ENCODE results near the gene ITFG2. TPM values are rescaled to one million over a fixed set of nuclear protein-coding genes. Genes with fewer than 3 reads are reported as not detected.
"Not testable (repeated sequence)": the region's sequence is repeated elsewhere in the genome, so short reads cannot be mapped to it uniquely, and the experiment has no call there.

ITFG2 gene
- total RNA-seq, 1 experiment from 2014 or later = 23.9 TPM

DNA sequence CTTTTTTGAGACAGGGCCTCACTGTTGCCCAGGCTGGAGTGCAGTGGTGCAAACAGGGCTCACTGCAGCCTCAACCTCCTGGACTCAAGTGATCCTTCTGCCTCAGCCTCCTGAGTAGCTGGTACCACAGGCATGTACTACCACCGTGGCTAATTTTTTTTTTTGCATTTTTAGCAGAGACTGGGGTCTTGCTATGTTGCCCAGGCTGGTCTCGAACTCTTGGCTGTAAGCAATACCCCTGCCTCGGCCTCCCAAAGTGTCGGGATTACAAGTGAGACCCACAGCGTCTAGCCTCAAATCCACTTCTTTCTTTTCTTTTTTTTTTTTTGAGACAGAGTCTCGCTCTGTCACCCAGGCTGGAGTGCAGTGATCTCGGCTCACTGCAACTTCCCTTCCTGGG is 50.9 kb downstream of the ITFG2 start:
- peaks cover 81% of the 10 kb centered on the region for H3K36me3 Mint-ChIP-seq
- ChIA-PET CTCF (interaction anchor here (1.4 to 1.6 kb wide), 2 partner anchors 9 to 17 kb away, joined by 3 to 10 read pairs; no protein-coding TSS in a partner anchor), POLR2A (interaction anchor here (0.6 kb wide), 1 partner anchor 44 kb away, joined by 4 read pairs; no protein-coding TSS in a partner anchor)
- DNase-seq (ENCODE audit: low spot score); H3K9me3 Mint-ChIP-seq; H3K4me1 Mint-ChIP-seq; H3K4me3 Mint-ChIP-seq; ATAC-seq; H3K27ac Mint-ChIP-seq; H3K27me3 Mint-ChIP-seq (ENCODE audit: low read depth): not testable (repeated sequence)
- TF ChIP-seq ZNF121 (CRISPR knock-in tag; IDR thresholded peaks at IDR 0.05) = peak; percentile 84

DNA sequence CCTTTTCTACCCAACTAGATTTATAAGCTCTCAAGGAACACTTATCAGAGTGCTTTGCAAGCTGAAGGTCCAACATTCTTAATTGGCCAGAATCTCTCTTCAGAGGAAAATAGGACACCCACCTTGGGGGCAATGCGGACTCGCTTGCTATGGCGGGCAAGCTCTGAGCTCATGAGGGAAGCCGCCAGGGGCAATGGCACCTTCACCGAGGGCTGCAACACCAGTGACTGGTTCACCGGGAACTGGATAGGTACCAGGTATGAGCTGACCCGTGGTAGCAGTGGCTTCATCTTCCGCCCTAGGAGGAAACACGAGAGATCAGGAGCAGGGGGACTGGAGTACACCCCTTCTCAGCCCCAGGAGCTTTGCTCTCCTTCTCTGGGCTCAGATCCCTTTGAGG is 51.7 kb downstream of the ITFG2 start:
- Mint-ChIP-seq H3K4me3 (no peak overlapping the region), H3K27me3 (ENCODE audit: low read depth) (no peaks in the 10 kb centered on the region), H3K27ac (no peak overlapping the region), H3K36me3 (peaks cover 83% of the 10 kb centered on the region), H3K9me3 (no peaks in the 10 kb centered on the region), H3K4me1 (no peaks in the 10 kb centered on the region)
- CTCF ChIA-PET = interaction anchor here (1.6 kb wide), 1 partner anchor 10 kb away, joined by 10 read pairs; no protein-coding TSS in a partner anchor
- POLR2A ChIA-PET = interaction anchor here (0.6 kb wide), 1 partner anchor 45 kb away, joined by 4 read pairs; no protein-coding TSS in a partner anchor
- DNase-seq (ENCODE audit: low spot score) (no peak), ATAC-seq (no peak)
- TF ChIP-seq, protein P1, sequence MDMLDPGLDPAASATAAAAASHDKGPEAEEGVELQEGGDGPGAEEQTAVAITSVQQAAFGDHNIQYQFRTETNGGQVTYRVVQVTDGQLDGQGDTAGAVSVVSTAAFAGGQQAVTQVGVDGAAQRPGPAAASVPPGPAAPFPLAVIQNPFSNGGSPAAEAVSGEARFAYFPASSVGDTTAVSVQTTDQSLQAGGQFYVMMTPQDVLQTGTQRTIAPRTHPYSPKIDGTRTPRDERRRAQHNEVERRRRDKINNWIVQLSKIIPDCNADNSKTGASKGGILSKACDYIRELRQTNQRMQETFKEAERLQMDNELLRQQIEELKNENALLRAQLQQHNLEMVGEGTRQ (CRISPR knock-in tag; IDR thresholded peaks at IDR 0.05) = no peak
- TF ChIP-seq, protein P2, sequence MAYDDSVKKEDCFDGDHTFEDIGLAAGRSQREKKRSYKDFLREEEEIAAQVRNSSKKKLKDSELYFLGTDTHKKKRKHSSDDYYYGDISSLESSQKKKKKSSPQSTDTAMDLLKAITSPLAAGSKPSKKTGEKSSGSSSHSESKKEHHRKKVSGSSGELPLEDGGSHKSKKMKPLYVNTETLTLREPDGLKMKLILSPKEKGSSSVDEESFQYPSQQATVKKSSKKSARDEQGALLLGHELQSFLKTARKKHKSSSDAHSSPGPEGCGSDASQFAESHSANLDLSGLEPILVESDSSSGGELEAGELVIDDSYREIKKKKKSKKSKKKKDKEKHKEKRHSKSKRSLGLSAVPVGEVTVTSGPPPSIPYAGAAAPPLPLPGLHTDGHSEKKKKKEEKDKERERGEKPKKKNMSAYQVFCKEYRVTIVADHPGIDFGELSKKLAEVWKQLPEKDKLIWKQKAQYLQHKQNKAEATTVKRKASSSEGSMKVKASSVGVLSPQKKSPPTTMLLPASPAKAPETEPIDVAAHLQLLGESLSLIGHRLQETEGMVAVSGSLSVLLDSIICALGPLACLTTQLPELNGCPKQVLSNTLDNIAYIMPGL (CRISPR knock-in tag; IDR thresholded peaks at IDR 0.05) = no peak
- TF ChIP-seq, protein P3, sequence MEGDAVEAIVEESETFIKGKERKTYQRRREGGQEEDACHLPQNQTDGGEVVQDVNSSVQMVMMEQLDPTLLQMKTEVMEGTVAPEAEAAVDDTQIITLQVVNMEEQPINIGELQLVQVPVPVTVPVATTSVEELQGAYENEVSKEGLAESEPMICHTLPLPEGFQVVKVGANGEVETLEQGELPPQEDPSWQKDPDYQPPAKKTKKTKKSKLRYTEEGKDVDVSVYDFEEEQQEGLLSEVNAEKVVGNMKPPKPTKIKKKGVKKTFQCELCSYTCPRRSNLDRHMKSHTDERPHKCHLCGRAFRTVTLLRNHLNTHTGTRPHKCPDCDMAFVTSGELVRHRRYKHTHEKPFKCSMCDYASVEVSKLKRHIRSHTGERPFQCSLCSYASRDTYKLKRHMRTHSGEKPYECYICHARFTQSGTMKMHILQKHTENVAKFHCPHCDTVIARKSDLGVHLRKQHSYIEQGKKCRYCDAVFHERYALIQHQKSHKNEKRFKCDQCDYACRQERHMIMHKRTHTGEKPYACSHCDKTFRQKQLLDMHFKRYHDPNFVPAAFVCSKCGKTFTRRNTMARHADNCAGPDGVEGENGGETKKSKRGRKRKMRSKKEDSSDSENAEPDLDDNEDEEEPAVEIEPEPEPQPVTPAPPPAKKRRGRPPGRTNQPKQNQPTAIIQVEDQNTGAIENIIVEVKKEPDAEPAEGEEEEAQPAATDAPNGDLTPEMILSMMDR (IDR thresholded peaks at IDR 0.05) = no peak
- TF ChIP-seq, protein P4, sequence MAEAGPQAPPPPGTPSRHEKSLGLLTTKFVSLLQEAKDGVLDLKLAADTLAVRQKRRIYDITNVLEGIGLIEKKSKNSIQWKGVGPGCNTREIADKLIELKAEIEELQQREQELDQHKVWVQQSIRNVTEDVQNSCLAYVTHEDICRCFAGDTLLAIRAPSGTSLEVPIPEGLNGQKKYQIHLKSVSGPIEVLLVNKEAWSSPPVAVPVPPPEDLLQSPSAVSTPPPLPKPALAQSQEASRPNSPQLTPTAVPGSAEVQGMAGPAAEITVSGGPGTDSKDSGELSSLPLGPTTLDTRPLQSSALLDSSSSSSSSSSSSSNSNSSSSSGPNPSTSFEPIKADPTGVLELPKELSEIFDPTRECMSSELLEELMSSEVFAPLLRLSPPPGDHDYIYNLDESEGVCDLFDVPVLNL (CRISPR knock-in tag; IDR thresholded peaks at IDR 0.05; ENCODE audit: borderline replicate concordance, low read depth) = no peak
- TF ChIP-seq, protein P5, sequence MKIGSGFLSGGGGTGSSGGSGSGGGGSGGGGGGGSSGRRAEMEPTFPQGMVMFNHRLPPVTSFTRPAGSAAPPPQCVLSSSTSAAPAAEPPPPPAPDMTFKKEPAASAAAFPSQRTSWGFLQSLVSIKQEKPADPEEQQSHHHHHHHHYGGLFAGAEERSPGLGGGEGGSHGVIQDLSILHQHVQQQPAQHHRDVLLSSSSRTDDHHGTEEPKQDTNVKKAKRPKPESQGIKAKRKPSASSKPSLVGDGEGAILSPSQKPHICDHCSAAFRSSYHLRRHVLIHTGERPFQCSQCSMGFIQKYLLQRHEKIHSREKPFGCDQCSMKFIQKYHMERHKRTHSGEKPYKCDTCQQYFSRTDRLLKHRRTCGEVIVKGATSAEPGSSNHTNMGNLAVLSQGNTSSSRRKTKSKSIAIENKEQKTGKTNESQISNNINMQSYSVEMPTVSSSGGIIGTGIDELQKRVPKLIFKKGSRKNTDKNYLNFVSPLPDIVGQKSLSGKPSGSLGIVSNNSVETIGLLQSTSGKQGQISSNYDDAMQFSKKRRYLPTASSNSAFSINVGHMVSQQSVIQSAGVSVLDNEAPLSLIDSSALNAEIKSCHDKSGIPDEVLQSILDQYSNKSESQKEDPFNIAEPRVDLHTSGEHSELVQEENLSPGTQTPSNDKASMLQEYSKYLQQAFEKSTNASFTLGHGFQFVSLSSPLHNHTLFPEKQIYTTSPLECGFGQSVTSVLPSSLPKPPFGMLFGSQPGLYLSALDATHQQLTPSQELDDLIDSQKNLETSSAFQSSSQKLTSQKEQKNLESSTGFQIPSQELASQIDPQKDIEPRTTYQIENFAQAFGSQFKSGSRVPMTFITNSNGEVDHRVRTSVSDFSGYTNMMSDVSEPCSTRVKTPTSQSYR (CRISPR knock-in tag; IDR thresholded peaks at IDR 0.05) = no peak
- TF ChIP-seq, protein P6, sequence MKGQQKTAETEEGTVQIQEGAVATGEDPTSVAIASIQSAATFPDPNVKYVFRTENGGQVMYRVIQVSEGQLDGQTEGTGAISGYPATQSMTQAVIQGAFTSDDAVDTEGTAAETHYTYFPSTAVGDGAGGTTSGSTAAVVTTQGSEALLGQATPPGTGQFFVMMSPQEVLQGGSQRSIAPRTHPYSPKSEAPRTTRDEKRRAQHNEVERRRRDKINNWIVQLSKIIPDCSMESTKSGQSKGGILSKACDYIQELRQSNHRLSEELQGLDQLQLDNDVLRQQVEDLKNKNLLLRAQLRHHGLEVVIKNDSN (CRISPR knock-in tag; IDR thresholded peaks at IDR 0.05) = no peak

DNA sequence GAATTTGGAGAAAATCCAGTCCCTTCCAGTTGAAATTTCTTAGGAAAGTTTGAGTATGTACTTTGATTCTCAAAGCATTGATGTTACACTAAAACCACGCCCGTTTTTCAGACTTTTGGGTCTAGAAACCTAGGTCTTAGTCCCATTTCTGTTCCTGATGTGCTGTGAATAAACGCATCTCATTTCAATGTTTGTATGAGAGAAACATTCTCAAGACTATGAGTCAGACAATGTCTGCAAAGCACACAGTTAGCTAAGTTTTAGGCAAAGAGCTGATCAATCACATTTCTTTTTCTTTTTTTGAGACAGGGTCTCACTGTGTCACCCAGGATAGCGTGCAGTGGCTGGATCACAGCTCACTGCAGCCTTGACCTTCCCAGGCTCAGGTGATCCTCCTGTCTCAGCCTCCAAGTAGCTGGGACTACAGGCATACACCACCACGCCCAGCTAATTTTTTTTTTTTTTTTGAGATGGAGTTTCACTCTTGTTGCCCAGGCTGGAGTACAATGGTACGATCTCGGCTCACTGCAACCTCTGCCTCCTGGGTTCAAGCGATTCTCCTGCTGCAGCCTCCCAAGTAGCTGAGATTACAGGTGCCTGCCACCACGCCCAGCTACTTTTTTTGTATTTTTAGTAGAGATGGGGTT is 56.6 kb downstream of the ITFG2 start:
- DNase-seq (ENCODE audit: low spot score); H3K9me3 Mint-ChIP-seq; ATAC-seq; POLR2A ChIA-PET; H3K27me3 Mint-ChIP-seq (ENCODE audit: low read depth); H3K4me1 Mint-ChIP-seq; H3K27ac Mint-ChIP-seq; H3K4me3 Mint-ChIP-seq: not testable (repeated sequence)
- CTCF ChIA-PET = interaction anchor here (1.0 to 1.2 kb wide), 3 partner anchors 15 to 75 kb away, joined by 3 to 5 read pairs (median 3); no protein-coding TSS in a partner anchor
- peaks cover 71% of the 10 kb centered on the region for H3K36me3 Mint-ChIP-seq

Other genes starting within 250 kb of the ITFG2 start
- 245 to 257 TPM (median 249 TPM) in 3 replicates for gene FKBP4, start 17.7 kb upstream of the ITFG2 start, total RNA-seq (2021)
- gene NRIP2, start 22.4 kb downstream of the ITFG2 start, total RNA-seq (2021) = 0.09 TPM in 1 of 3 replicates, not detected in the others
- not detected in 3 replicates for gene TEX52, start 44.4 kb downstream of the ITFG2 start, total RNA-seq (2021)
- 99.6 to 118 TPM (median 100 TPM) in 3 replicates for gene FOXM1, start 64.5 kb downstream of the ITFG2 start, total RNA-seq (2021)
- 48.0 to 50.3 TPM (median 49.5 TPM) in 3 replicates for gene RHNO1, start 64.6 kb downstream of the ITFG2 start, total RNA-seq (2021)
- 17.4 to 18.8 TPM (median 18.0 TPM) in 3 replicates for gene TULP3, start 78.2 kb downstream of the ITFG2 start, total RNA-seq (2021)
- gene TEAD4, start 146.7 kb downstream of the ITFG2 start, total RNA-seq (2021) = 75.8 to 96.8 TPM (median 78.2 TPM) in 3 replicates

Data from WTC11 (cell line).